IPS DF 19.7 (cell line): Measurements from ENCODE around the gene FGFR2.

Source experiments
- DNase-seq: peaks from one replicate; pipeline ENCODE4 v3.0.0-alpha.2; 2013; ENCODE audit warnings: low read depth, low spot score

FGFR2 gene

DNA sequence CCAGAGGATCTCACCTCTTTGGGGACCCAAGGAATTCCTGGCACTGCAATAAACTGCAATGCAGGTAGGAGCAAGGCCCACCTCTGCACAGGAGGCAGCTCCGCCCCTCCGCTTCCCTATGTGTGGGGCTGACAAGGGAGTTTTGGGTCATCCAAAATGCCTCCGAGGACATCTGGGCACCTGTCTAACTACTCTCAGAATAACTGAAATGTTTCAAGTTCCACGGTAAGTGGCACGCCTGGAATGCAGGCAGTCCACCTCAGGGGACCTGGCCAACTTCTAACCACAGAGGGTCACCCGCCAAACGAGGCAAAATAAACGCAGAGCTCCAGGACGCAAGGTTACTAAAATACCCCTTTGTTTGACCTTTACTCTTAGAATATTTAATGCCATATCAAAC, 102.5 kb downstream of the FGFR2 start:
- DNase-seq, result no peak

- no peak for DNase-seq
Observed at GRCh38 chr10:121494296-121494695, 103.9 kb downstream of the FGFR2 start.

GRCh38 chr10:121493521-121493920, 104.7 kb downstream of the FGFR2 start:
- DNase-seq, result no peak

DNA sequence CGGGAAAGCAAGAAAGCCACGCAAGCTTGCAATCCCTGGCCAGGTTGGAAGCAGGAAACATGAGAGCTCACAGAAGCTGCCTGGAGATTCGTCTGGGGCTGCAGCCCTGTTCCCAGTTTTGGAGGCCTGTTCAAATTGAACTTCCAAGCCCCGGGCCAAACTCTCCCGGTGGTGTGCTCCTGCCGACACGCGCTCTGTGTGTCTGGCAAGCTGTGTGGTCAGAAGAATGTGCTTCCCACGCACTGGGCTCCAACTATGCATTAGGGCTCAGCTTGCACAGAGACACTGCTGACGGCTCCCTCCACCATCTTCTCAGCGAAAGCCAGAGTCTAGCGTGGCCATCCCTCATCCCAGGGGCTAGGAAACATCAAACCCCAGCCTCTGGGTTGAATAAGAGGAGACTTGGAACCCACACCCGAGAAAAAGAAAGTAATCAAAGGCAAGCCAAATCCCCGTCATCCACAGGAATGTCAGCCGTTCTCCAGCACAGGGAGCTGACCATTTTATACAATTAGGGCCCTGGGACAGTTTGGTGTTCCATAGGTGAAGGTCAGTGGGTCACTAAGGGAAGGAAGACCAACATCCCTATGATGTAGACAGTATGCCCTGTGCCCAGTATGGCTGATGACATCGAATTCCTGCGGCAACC, 107.2 kb downstream of the FGFR2 start:
- DNase-seq, result no peak

DNA sequence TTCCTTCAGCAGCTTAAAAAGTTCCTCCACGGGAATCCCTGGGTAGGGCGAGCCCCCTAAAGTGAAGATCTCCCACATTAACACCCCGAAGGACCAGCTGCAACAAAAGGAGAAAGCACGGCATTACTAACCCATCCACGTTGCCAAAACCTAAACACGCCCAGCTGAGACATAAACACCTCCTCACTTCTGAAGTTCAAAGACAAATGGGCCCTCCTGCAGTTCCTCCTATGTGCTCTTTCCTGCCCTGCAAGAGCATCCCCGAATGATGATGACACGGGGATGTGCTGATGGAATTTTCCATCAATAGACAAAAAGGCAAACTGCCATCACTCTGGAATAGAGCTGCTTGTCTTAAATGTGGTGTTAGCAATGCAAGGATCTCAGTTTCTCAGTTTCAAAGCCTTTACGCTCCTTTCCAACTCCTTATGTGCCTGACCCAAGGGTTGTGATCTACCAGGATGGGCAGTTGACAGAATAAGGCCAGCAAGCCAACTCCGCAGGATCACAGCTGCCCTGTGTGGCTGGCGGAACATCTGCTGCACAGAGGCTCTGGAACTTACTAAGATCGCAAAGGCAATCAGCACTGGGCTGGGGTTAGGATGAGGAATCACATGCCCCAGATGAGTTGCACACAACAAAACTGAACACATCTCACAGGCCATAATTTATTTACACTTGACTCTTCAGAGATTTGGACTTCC, 112.7 kb downstream of the FGFR2 start:
- DNase-seq, result no peak

- DNase-seq, result no peak
Observed at GRCh38 chr10:121484816-121485215, 113.4 kb downstream of the FGFR2 start.

GRCh38 chr10:121484401-121484800, 113.8 kb downstream of the FGFR2 start:
- no peak for DNase-seq

GRCh38 chr10:121481180-121481579, 117.1 kb downstream of the FGFR2 start:
- no peak for DNase-seq

- DNase-seq, result no peak
Observed at GRCh38 chr10:121478556-121478955, 119.7 kb downstream of the FGFR2 start.

- DNase-seq, result no peak
Observed at GRCh38 chr10:121469797-121470606, 128.2 kb downstream of the FGFR2 start.

GRCh38 chr10:121468726-121469125, 129.5 kb downstream of the FGFR2 start:
- DNase-seq, result no peak

DNA sequence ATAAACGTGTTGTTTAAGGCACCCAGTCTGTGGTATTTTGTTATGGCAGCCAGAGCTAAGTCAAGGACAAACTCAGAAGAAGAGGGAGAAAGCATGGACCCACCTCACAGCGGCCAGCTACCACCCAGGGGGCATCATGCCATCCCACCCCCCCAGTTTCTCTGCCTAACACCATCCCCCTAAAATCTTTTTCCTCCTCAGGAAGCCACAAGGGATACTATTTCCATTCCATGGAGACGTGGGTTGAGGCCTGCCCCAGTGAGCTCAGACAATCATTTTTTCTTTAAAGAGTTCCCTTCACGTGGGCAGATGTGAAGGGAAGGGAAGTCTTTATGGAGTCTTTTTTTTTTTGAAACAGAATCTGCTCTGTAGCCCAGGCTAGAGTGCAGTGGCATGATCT, 131.8 kb downstream of the FGFR2 start:
- DNase-seq, result no peak

DNA sequence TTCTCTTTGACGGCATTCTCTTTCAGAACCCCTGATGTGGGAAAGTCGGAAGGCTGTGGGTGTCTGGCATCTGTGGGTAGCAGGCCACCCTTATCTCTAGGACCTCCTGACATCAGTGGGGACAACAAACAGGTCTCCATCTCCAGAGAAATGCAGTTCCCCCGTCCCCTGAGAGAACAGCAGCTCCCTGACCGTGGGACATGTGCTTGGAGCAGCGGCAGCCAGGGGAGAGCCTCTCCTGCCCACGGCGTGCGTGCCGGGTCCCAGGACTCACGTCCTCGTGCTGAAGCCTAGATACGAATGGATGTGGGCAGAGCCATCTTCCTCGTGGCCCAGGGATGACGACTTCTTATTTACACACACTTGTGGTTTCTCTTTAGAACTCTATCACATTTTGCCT, 133.0 kb downstream of the FGFR2 start:
- no peak for DNase-seq

GRCh38 chr10:121464517-121464916, 133.7 kb downstream of the FGFR2 start:
- DNase-seq, result no peak

DNA sequence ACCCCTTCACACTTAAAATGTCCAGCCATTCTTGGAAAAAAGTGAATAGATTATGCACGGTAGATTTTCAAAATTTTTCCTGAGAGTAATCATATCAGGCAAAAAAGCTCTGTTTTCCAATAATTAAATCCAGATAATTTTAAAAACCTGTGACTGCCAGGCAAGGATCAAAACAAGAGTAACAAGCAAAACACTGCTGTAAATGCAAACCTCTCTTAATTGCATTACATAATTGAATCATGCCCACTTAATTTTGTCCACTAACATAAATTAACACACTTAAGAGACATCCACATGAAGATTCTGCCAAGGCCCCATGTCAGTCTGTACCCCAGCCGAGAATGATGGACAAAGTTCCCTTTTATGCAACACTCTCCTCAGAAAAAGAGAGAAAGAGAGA, 135.3 kb downstream of the FGFR2 start:
- DNase-seq, result no peak

- no peak for DNase-seq
Observed at GRCh38 chr10:121462281-121462680, 136.0 kb downstream of the FGFR2 start.

DNA sequence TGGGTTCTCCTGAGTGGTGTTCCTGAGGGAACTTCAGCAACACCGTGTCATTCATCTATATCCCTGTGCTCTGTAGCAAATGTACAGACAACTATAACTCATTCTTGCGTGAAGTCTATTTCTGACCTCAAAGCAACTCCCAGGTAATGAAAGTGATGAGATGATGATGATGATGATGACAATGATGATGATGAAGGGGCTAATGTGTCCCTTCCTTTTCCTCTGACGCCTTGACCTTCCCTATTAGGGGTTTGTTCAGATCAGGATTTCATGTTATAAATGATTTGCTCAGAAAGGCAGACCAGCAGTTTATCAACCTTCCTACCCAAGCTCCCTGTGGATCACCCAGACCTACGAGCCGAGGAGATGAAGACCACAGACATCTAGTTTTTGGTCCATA, 136.9 kb downstream of the FGFR2 start:
- no peak for DNase-seq

DNA sequence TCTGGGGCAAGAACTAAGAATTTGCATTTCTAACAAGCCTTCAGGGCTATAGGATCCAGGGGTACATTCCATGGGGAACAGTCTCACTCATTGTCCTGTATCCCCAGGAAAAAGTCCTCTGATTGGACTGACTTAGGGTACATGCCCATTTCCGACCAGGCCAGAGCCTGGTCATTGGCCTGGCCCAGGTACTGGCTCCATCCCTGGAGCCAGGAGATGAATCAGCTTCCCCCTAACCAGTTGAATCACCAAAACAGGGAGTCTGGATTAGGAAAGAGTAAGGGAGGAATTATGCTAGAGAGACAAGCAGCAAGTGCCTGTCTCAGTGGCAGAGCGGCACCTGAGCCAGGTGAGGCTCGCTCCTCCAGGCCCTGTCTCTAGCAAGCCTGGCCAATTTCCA, 137.5 kb downstream of the FGFR2 start:
- DNase-seq, result no peak

DNA sequence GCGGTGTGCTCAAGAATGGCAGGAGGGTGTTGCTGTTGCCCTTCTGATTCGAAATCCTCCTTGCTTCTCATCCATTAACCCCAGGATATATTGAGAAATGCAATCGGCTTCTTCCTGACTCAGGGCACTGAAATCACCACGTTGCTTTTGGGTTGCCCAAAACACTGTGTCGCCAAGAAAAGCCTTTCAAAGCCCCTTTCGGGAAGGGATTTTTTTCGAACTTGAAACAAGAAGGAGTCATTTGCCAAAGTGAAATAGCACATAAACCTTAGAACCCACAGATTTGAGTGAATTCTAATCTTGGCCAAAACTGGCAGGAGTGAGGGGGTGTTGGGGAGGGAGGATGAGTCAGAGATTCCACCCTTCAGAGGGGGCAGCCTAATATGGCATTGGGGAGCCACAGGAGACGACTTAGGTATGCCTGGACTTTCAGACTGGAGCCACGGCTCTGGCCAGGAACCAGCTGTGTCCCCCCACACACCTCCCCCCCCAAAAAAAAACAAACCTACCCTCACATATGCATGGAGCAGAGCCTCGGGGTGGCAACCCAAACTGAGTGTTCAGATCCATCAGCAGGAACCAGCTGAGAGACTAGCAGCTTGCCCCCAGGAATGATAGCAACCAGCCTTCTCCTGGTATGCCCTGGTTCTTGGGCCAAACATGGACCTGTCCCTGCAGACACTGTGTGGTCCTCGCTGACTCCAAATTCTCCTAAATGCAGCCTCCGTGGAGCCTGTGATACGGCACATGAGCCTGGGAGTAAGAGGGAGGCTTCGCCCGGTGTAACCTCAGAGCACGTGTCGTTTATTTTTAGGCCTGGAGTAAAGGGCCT, 138.4 kb downstream of the FGFR2 start:
- peak; percentile 74 for DNase-seq

DNA sequence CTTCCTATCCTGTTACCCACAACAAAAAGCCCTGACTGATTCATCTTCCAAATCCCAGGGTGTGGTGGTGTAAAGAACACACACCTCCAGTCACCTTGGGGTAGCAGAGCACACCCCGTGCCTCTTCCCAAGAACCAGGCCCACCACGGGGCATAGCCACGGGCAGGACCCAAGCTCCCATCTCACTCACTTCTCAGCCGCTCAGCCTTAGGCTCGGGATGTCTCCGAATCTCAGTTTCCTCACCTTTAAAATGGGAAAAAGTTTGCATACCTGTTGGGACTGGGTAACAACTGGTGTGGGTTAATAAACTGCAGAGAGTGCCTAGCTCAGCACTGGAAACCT, 139.0 kb downstream of the FGFR2 start:
- no peak for DNase-seq

DNA sequence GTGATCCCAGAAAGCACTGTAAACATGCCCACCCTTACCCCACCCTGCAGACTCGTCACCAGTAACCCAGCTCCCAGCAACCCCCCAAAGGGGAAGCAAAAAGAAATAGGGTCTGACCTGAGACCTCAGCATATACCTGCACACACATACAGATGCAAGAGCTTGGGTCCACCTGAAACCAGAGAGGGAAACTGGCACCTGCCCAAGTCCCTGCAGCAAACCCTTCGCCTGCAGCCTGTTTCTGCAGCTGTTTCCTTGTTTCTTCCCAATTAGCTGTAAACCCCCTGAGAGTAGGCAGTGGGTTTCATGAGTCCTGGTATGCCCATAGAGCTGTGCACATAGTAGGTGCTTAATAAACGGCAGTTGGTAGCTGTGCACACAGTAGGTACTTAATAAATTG, 140.5 kb downstream of the FGFR2 start:
- no peak for DNase-seq

- no peak for DNase-seq
Observed at GRCh38 chr10:121455377-121455776, 142.9 kb downstream of the FGFR2 start.
